Stimulated activated CD4-positive, alpha-beta T cell treated with anti-CD3 and anti-CD28 coated beads, Interleukin-15, amount 100 ng/mL, for 24 hours (primary cell): Measurements from ENCODE around the gene ERICH2.
"Not testable (repeated sequence)": the region's sequence is repeated elsewhere in the genome, so short reads cannot be mapped to it uniquely, and the experiment has no call there.

Experiments
- DNase-seq: peaks from one replicate; pipeline ENCODE4 v3.0.0-alpha.2; 2020

Gene ERICH2, protein sequence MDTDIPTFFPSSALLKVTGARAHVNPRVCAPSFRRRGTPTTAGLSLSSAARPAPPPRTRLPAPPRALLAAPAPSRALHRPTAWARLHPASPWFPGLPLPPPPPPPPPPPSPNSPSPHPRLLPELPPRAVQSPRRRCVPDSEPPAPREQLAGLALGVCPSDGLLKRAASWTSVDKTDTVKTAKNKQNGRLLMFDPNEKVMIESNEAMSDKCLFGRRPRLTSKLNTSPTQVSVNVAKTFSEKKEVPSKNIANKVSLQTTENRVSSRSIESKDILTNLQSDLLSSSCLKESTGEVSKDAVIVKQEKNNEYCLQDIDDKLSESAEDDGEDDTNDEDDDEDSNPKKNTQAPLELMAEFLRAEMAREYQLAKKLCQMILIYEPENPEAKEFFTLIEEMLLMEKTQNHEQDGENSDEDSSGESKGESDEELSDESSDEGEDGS

DNA sequence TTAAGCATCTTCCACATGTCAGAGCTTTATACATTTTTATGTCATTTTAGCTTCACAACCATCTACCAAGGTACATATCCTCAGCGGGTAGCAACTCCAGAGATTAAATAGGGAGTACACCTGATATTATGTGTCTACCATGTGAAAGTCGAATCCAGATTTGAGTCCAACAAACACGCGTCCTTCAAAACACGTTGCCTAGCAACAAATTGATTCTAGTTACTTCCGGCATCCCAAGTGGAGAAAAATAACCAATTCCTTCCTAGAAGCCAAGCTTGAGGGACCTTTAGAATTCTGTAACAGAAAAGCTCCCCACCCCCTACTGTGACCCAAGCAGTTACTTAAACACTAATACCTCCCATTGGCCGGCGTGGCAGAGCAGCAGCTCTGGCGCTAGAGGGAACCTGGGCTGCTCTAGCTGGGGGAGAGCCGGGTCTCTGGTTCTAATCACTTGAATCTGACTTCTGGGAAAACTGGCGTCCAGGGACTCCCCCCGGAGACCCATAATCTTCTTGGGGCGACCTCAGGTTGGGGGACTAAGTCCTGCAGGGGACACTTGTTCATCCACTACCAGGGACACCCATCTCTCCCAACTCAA, at the start of gene ERICH2:
ERICH2 (plus strand) TSS at position 371 of the 598 bp plus-strand sequence. CDS start 304 bp downstream, outside the sequence.
- DNase-seq = peak; percentile 61

DNA sequence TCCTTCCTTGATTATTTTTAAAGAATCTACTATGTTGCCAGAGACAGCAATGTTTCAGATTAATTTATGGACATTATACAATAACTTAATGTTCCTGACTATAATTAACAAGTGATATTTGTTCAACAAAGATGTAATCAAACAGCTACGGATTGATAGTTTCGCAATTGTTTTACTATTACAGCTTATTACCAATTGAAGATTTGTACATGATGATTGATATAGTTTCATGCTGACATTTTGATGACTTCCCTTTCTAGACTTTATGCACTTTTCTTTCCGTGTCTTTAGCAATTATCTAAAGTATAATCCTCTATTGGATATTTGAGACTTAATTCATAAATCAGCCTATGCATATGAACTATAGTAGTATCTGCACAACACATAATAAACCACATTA, 48.5 kb upstream of the ERICH2 start:
- no peak for DNase-seq

GRCh38 chr2:170722301-170722700, 47.9 kb upstream of the ERICH2 start:
- DNase-seq = no peak

DNA sequence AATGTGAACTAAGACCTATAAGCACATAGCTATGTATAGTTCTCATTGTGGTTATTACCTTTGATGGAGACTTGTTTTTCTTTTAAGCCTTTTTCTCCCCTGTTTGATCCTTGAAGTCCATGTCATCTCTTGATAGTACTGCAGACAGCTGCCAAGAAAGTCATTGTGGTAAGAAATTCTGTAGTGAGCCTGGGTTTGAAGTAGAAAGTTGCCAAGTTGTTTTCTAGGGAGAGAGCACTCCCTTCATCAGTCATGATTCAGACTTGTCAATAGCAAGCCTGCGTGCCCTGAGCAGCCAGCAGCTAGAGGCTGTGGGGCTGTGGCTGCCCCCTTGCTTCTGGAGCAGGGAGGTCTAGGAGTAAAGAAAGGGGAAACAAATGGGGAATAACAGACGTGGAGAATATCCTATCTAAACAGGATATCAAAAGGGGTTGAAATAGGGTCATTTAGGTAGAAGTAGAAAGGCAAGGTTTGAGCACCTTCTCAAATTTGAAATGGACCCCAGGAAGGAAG, 46.7 kb upstream of the ERICH2 start:
- no peak for DNase-seq

GRCh38 chr2:170733798-170734600, 36.2 kb upstream of the ERICH2 start:
- DNase-seq = no peak

- DNase-seq = not testable (repeated sequence)
Measured at GRCh38 chr2:170734601-170735000, 35.6 kb upstream of the ERICH2 start.

DNA sequence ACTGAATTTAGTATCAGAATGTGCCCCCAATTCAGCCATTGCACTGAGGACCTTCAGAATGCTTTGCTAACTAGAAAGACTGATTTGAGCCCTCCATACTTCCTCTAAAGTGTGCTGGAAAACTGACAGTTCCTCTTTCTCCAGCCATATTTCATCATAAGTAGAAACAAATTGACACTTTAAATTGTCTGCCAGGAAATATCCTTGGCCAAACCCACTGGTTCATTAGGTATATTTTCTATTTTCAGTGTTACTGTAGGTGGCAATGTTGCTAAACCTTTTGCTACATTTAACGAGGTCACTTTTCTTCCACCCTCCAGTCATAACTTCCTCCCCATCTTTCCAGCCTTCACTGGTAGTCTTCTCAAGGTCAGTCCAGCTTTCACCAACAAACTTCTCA, 33.5 kb upstream of the ERICH2 start:
- no peak for DNase-seq

- DNase-seq = no peak
Measured at GRCh38 chr2:170737406-170737805, 32.8 kb upstream of the ERICH2 start.

DNA sequence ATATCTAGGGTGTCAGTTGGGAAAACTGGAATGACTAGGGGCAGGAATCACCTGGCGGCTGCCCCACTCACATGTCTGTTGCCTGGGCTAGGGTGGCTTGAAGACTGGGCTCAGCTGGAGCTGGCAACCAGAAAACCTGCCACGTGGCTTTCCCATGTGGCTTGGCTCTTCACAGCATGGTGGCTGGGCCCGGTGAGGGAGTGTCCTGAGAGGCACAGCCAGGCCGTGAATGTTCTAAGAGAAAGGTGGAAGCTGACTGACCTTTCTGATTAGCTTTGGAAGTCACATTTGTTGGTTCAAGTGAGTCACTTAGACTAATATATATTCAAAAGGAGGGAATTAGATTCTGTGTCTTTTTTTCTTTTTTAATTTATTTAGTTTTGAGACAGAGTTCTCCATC, 32.4 kb upstream of the ERICH2 start:
- DNase-seq = no peak

GRCh38 chr2:170739048-170739447, 31.1 kb upstream of the ERICH2 start:
- no peak for DNase-seq

DNA sequence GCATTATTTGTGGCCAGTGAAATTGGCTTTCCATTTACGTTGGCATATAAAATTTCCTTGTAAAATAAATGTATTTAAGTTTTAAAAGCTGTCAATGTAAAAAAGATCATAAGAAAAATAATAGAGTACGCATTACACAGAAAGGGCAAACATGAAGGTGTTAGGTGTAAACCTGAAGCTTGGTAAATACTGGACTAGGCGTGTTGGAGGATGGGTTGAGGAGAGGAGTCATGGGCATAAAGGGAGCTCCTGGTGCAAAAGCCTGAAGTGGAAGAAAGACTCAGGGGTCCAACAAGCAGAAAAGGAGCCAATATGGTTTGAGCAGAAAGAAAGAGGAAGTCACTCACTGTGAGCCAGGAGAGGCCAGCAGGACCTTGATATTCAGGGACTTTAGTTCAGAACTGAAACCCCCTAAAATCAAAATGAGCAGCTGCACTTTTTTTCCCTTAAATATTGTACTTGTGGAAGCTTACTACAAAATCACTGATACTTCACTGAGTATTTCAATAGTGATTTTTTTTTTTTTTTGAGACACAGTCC, 30.6 kb upstream of the ERICH2 start:
- DNase-seq = no peak

DNA sequence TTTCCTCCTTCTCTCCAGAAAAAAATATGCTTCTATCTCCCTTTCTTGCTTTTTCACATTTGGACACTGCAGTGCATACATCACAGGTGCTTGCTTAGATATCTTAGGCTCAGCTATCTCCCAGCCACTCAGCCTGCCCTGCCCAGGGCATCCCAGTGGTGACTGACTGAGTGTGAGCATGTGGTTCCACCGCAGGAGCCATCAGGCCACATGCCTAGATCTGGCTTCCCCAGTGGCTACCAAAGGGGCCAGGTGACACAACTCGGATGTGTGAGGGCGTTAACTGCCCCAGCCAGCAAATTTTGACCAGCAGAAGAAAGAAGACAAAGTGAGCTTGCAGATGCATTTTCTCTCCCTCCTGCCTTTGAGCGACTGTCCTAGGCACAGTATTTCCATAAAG, 29.5 kb upstream of the ERICH2 start:
- DNase-seq = no peak

GRCh38 chr2:170742000-170742399, 28.2 kb upstream of the ERICH2 start:
- DNase-seq = no peak

DNA sequence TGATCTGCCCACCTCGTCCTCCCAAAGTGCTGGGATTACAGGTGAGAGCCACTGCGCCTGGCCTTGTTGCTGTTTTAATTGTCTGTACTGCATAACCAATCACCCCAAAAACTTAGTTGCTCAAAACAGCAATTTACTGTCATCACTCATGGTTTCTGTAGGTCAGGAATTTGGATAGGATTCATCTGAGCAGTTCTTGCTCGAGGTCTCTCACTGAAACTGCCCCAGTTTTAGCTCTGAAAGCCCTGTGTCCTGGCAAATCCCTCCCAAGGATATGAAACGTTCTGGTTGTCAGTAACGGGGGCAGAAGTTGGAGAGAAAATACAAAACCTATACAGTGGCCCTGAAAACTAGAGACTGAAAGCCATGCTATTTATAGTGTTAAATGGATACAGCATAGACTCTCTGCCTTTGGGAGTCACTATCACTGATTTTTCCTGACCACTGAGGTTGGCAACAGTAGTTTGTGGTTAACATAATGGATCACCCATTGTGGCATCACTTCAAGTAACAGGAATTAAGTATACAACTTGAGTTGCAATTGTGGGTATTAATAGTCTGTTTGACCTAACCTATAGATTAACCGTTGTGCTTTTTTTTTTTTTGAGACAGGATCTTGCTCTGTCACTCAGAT, 27.2 kb upstream of the ERICH2 start:
- DNase-seq = no peak

GRCh38 chr2:170743530-170744239, 26.5 kb upstream of the ERICH2 start:
- no peak for DNase-seq

DNA sequence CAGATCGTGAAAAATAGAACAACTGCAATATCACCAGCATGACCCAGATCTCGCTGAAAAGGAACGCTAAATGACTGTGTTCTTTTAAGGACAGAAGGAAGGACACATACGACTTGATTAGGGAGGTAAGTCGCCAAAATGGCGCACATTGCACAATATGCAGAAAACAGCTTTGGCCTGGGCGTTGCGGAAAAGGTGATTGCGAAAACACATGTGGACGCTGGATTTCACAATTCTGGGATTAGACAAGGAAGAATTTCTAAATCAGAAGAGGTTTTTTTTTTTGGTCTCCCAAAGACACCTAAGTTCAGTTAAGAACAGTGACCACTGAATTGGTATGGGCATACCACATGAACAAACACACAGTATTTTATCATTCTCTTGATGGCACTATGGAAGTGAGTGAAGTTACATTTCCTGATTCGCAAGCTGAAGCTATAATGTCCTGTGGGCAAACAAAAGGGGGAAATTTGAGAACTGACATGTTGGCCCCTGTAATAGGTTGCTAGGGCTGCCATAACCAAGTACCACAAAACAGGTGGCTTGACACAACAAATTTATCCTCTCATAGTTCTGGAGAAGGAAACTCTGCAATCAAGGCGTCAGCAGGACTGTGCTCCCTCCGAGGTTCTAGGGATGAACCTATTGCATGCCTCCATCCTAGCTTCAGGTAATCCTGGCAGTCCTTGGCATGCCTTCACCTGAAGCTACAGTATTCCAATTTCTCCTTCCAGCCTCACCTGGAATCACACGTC, 25.8 kb upstream of the ERICH2 start:
- DNase-seq = no peak

- DNase-seq = no peak
Measured at GRCh38 chr2:170745305-170745704, 24.9 kb upstream of the ERICH2 start.

DNA sequence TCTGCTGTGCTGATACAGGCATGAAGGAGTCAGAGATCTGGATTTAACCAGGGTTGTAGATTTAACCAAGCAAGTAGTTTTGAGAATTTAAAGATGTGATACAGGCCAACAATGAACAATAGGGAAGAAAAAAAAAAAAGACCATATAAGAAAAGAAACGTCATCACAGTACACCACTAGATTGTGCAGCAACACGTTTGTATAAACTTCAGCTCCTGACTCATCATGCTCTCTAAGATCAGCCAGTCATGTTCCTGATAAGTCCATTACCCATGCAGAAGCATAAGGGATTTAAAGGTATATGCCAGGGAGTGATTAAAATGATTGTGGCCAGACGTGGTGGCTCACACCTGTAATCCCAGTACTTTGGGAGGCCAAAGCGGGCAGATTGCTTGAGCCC, 22.3 kb upstream of the ERICH2 start:
- DNase-seq = no peak

DNA sequence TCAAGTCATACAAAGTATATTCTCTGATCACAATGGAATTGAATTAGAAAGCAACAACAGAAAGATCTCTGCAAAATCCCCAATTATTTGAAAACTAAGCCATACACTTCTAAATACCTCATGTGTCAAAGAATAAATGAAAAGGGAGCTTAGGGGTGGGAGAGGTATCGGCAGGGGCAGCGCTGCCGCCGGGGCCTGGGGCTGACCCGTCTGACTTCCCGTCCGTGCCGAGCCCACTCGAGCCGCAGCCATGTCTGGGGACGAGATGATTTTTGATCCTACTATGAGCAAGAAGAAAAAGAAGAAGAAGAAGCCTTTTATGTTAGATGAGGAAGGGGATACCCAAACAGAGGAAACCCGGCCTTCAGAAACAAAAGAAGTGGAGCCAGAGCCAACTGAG, 18.6 kb upstream of the ERICH2 start:
- not testable (repeated sequence) for DNase-seq

DNA sequence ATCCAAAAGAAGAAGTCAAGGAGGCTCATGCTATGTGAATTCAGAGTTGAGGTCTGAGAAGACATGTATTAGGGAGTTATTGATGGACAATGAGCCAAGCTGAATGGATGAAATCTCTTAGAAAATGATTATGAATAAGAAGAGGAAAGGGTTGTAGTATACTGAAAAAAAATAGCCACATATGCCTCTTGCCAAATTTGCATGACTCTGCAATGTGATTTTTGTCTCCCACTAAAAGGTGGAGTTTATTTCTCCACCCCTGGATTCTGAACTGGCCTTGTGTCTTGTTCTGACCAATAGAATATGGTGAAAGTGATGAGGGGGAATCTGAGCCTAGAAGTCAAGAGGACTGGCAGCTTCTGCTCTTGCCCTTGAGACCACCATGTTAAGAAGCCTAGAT, 8.6 kb upstream of the ERICH2 start:
- DNase-seq = no peak

GRCh38 chr2:170762760-170763159, 7.4 kb upstream of the ERICH2 start:
- DNase-seq = no peak
